ENCODE measurements around the gene RHEBL1.

RHEBL1 gene

GRCh38 chr12:49021292-49021915 is 48.4 kb downstream of the RHEBL1 start:
- no peak overlapping the region for H3K27ac ChIP-seq (ENCODE audit: poor library complexity, severe bottlenecking)
- peaks cover 5% of the 10 kb centered on the region for H3K4me1 ChIP-seq (ENCODE audit: insufficient read depth, poor library complexity, severe bottlenecking)
- no peaks in the 10 kb centered on the region for H3K27me3 ChIP-seq (ENCODE audit: insufficient read depth, poor library complexity, severe bottlenecking)
- no peaks in the 10 kb centered on the region for H3K9me3 ChIP-seq (ENCODE audit: severe bottlenecking)
- no peak for ATAC-seq (ENCODE audit: low read depth)
- H3K36me3 ChIP-seq (ENCODE audit: low read depth), result peaks cover 51% of the 10 kb centered on the region
- no peak overlapping the region for H3K4me3 ChIP-seq (ENCODE audit: severe bottlenecking)
- DNase-seq (ENCODE audit: low spot score), result no peak
- TF ChIP-seq CTCF (IDR thresholded peaks at IDR 0.05; ENCODE audit: poor library complexity, severe bottlenecking), result no peak

- no peak for TF ChIP-seq CTCF (IDR thresholded peaks at IDR 0.05; ENCODE audit: poor library complexity, severe bottlenecking)
- H3K36me3 ChIP-seq (ENCODE audit: low read depth), result peaks cover 44% of the 10 kb centered on the region
- no peak overlapping the region for H3K4me3 ChIP-seq (ENCODE audit: severe bottlenecking)
- ATAC-seq (ENCODE audit: low read depth) (no peak), DNase-seq (ENCODE audit: low spot score) (no peak)
- no peak overlapping the region for H3K27ac ChIP-seq (ENCODE audit: poor library complexity, severe bottlenecking)
- no peaks in the 10 kb centered on the region for H3K27me3 ChIP-seq (ENCODE audit: insufficient read depth, poor library complexity, severe bottlenecking)
- H3K4me1 ChIP-seq (ENCODE audit: insufficient read depth, poor library complexity, severe bottlenecking), result peaks cover 5% of the 10 kb centered on the region
- H3K9me3 ChIP-seq (ENCODE audit: severe bottlenecking), result no peaks in the 10 kb centered on the region
Observed at GRCh38 chr12:49020441-49020840, 49.3 kb downstream of the RHEBL1 start.

GRCh38 chr12:49019443-49020324 is 50.1 kb downstream of the RHEBL1 start:
- H3K27me3 ChIP-seq (ENCODE audit: insufficient read depth, poor library complexity, severe bottlenecking), result no peaks in the 10 kb centered on the region
- H3K36me3 ChIP-seq (ENCODE audit: low read depth), result peaks cover 41% of the 10 kb centered on the region
- no peaks in the 10 kb centered on the region for H3K9me3 ChIP-seq (ENCODE audit: severe bottlenecking)
- no peak for ATAC-seq (ENCODE audit: low read depth)
- no peak overlapping the region for H3K4me3 ChIP-seq (ENCODE audit: severe bottlenecking)
- TF ChIP-seq CTCF (IDR thresholded peaks at IDR 0.05; ENCODE audit: poor library complexity, severe bottlenecking), result peak; percentile 30
- DNase-seq (ENCODE audit: low spot score), result no peak
- peaks cover 5% of the 10 kb centered on the region for H3K4me1 ChIP-seq (ENCODE audit: insufficient read depth, poor library complexity, severe bottlenecking)
- H3K27ac ChIP-seq (ENCODE audit: poor library complexity, severe bottlenecking), result peak overlapping the region; percentile 68

GRCh38 chr12:49019120-49019430 is 50.7 kb downstream of the RHEBL1 start:
- ATAC-seq (ENCODE audit: low read depth), result peak; percentile 7; the same call in 1 of the 3 replicates
- peaks cover 40% of the 10 kb centered on the region for H3K36me3 ChIP-seq (ENCODE audit: low read depth)
- peak overlapping the region; percentile 70 for H3K4me3 ChIP-seq (ENCODE audit: severe bottlenecking)
- peaks cover 5% of the 10 kb centered on the region for H3K4me1 ChIP-seq (ENCODE audit: insufficient read depth, poor library complexity, severe bottlenecking)
- no peak for DNase-seq (ENCODE audit: low spot score)
- no peaks in the 10 kb centered on the region for H3K9me3 ChIP-seq (ENCODE audit: severe bottlenecking)
- H3K27me3 ChIP-seq (ENCODE audit: insufficient read depth, poor library complexity, severe bottlenecking), result no peaks in the 10 kb centered on the region
- TF ChIP-seq CTCF (IDR thresholded peaks at IDR 0.05; ENCODE audit: poor library complexity, severe bottlenecking), result no peak
- H3K27ac ChIP-seq (ENCODE audit: poor library complexity, severe bottlenecking), result peak overlapping the region; percentile 68
